DOHH2 (cell line): Measurements from ENCODE around the gene P3H1.
A peak's percentile ranks its signal among the peaks of the same experiment; 100 is the strongest.

Source experiments
- H3F3A ChIP-seq: fragments of 200-600 bp; sonication (generic), shearing (Covaris generic); 2 replicates; pipeline ENCODE4 v1.6.0; 2016; ENCODE audit warnings: antibody characterized with exemption, mild to moderate bottlenecking; ENCODE audit not compliant: control insufficient read depth, insufficient read depth
- H3K27ac ChIP-seq: fragments of 200-600 bp; sonication (generic); 2 replicates; pipeline ENCODE4 v1.5.1; 2014; ENCODE audit warnings: low read depth, mild to moderate bottlenecking, low read length, moderate library complexity
- H3K27me3 ChIP-seq: fragments of 200-600 bp; sonication (generic); 2 replicates; pipeline ENCODE4 v1.6.1; 2014; ENCODE audit warnings: mild to moderate bottlenecking, low read length, mixed read lengths; ENCODE audit not compliant: control insufficient read depth
- H3K36me3 ChIP-seq: fragments of 200-600 bp; sonication (generic); 2 replicates; pipeline ENCODE4 v1.6.1; 2014; ENCODE audit warnings: mild to moderate bottlenecking, low read length, moderate library complexity, mixed read lengths; ENCODE audit not compliant: control insufficient read depth
- H3K4me1 ChIP-seq: fragments of 200-600 bp; sonication (generic); 2 replicates; pipeline ENCODE4 v1.6.1; 2014; ENCODE audit warnings: mild to moderate bottlenecking, low read length, mixed read lengths; ENCODE audit not compliant: control insufficient read depth
- H3K4me2 ChIP-seq: fragments of 200-600 bp; sonication (generic); 2 replicates; pipeline ENCODE4 v1.6.0; 2014; ENCODE audit warnings: mild to moderate bottlenecking, low read length, moderate library complexity
- H3K4me3 ChIP-seq: fragments of 200-600 bp; sonication (generic); 2 replicates; pipeline ENCODE4 v1.5.1; 2014; ENCODE audit warnings: mild to moderate bottlenecking, low read length, mixed read lengths
- H3K79me2 ChIP-seq: fragments of 200-600 bp; sonication (generic); 2 replicates; pipeline ENCODE4 v1.6.1; 2014; ENCODE audit warnings: mild to moderate bottlenecking, low read length, mixed read lengths; ENCODE audit not compliant: control insufficient read depth
- H3K9me2 ChIP-seq: fragments of 200-600 bp; sonication (generic); replicated peaks from 2 replicates; pipeline ENCODE4 v1.6.1; 2014; ENCODE audit warnings: mild to moderate bottlenecking, low read length, mixed read lengths; ENCODE audit not compliant: control insufficient read depth
- H3K9me3 ChIP-seq: fragments of 200-600 bp; sonication (generic); 2 replicates; pipeline ENCODE4 v1.6.1; 2014; ENCODE audit warnings: antibody characterized with exemption, low read length, mixed read lengths; ENCODE audit not compliant: control insufficient read depth, insufficient read depth
- H4K20me1 ChIP-seq: fragments of 200-600 bp; sonication (generic); 2 replicates; pipeline ENCODE4 v1.6.0; 2014; ENCODE audit warnings: low read depth, mild to moderate bottlenecking, antibody characterized with exemption, low read length, moderate library complexity; ENCODE audit not compliant: control insufficient read depth, insufficient read depth
- CTCF ChIP-seq: fragments of 200-600 bp; sonication (generic); IDR thresholded peaks from one replicate; pipeline ENCODE4 v1.5.1; 2014; ENCODE audit warnings: antibody characterized with exemption, mild to moderate bottlenecking, low read depth, low read length; ENCODE audit not compliant: poor library complexity, severe bottlenecking
- EZH2phosphoT487 ChIP-seq: fragments of 200-600 bp; sonication (generic); IDR thresholded peaks from 2 replicates; pipeline ENCODE4 v1.6.1; 2017; ENCODE audit warnings: borderline replicate concordance, mild to moderate bottlenecking, antibody characterized with exemption, low read length, moderate library complexity, mixed read lengths

Gene P3H1

GRCh38 chr1:42768172-42768571 is 1.3 kb upstream of the P3H1 start:
- Histone ChIP-seq H3K9me3 (no peaks in the 10 kb centered on the region), H3K79me2 (peaks cover 85% of the 10 kb centered on the region), H3K36me3 (peaks cover 16% of the 10 kb centered on the region), H3K4me3 (peak overlapping the region; percentile 90), H3K27me3 (no peaks in the 10 kb centered on the region), H3K27ac (no peak overlapping the region), H3K9me2 (no peaks in the 10 kb centered on the region), H3F3A (peaks cover 2% of the 10 kb centered on the region; the same call in 1 of the 2 replicates), H4K20me1 (peaks cover 12% of the 10 kb centered on the region; the same call in 1 of the 2 replicates), H3K4me2 (peak overlapping the region; percentile 92), H3K4me1 (peaks cover 26% of the 10 kb centered on the region)
- TF ChIP-seq CTCF (no peak), EZH2phosphoT487 (no peak)

DNA sequence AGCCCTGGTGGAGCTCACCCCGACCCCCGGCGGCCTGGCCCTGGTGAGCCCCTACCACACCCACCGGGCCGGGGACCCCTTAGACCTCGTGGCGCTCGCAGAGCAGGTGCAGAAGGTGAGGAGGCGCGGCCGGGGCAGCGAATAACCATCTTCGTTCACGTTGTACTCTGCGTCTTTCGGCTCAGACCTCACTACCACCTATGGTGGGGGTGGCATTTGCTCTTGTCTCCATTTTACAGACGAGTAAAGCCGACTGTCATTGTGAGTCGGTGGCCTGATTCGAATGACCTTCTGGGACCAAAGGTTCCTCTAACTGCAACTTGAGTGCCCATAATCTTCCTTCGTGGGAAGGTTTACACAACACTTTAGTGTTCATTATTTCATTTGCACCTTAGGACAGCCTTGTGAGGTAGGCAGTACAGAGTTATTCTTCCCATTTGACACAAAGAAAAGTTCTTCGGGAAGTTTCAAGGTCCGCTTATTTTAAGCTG is 727 bp upstream of the P3H1 start:
- H3K4me3 ChIP-seq: peak overlapping the region; percentile 90
- TF ChIP-seq EZH2phosphoT487: no peak
- no peak for TF ChIP-seq CTCF
- H3K79me2 ChIP-seq: peaks cover 88% of the 10 kb centered on the region
- peaks cover 28% of the 10 kb centered on the region for H3K4me1 ChIP-seq
- peaks cover 12% of the 10 kb centered on the region; the same call in 1 of the 2 replicates for H4K20me1 ChIP-seq
- H3K27ac ChIP-seq: peak overlapping the region; percentile 25
- H3K9me3 ChIP-seq: no peaks in the 10 kb centered on the region
- no peaks in the 10 kb centered on the region for H3K27me3 ChIP-seq
- peak overlapping the region; percentile 92 for H3K4me2 ChIP-seq
- peaks cover 16% of the 10 kb centered on the region for H3K36me3 ChIP-seq
- H3K9me2 ChIP-seq: no peaks in the 10 kb centered on the region
- peaks cover 2% of the 10 kb centered on the region; the same call in 1 of the 2 replicates for H3F3A ChIP-seq

GRCh38 chr1:42765832-42766740 is 742 bp downstream of the P3H1 start:
- H4K20me1 ChIP-seq: peaks cover 12% of the 10 kb centered on the region; the same call in 1 of the 2 replicates
- peaks cover 2% of the 10 kb centered on the region; the same call in 1 of the 2 replicates for H3F3A ChIP-seq
- H3K27ac ChIP-seq: peak overlapping the region; percentile 24; the same call in 1 of the 2 replicates
- peak; percentile 64 for TF ChIP-seq CTCF
- no peak for TF ChIP-seq EZH2phosphoT487
- H3K4me1 ChIP-seq: peaks cover 29% of the 10 kb centered on the region
- H3K79me2 ChIP-seq: peaks cover 78% of the 10 kb centered on the region
- H3K9me3 ChIP-seq: no peaks in the 10 kb centered on the region
- no peaks in the 10 kb centered on the region for H3K9me2 ChIP-seq
- H3K4me3 ChIP-seq: peak overlapping the region; percentile 90
- no peaks in the 10 kb centered on the region for H3K27me3 ChIP-seq
- H3K36me3 ChIP-seq: peaks cover 25% of the 10 kb centered on the region
- H3K4me2 ChIP-seq: peak overlapping the region; percentile 90
